ENCODE measurements around the gene ATP2A3.
A peak's percentile ranks its signal among the peaks of the same experiment; 100 is the strongest.

ATP2A3 gene

GRCh38 chr17:3906881-3907280, 57.4 kb downstream of the ATP2A3 start:
- DNase-seq = no peak

GRCh38 chr17:3905017-3905520, 59.2 kb downstream of the ATP2A3 start:
- no peak for DNase-seq

- no peak for DNase-seq
Observed at GRCh38 chr17:3904501-3904900, 59.7 kb downstream of the ATP2A3 start.

- no peak for DNase-seq
Observed at GRCh38 chr17:3903881-3904290, 60.4 kb downstream of the ATP2A3 start.

- DNase-seq = no peak
Observed at GRCh38 chr17:3903051-3903825, 61.0 kb downstream of the ATP2A3 start.

- no peak for DNase-seq
Observed at GRCh38 chr17:3900646-3901045, 63.6 kb downstream of the ATP2A3 start.

- no peak for DNase-seq
Observed at GRCh38 chr17:3897731-3898130, 66.5 kb downstream of the ATP2A3 start.

GRCh38 chr17:3896968-3897235, 67.3 kb downstream of the ATP2A3 start:
- no peak for DNase-seq

GRCh38 chr17:3896108-3896967, 67.9 kb downstream of the ATP2A3 start:
- no peak for DNase-seq

- DNase-seq = no peak
Observed at GRCh38 chr17:3895354-3895753, 68.9 kb downstream of the ATP2A3 start.

GRCh38 chr17:3894911-3895343, 69.3 kb downstream of the ATP2A3 start:
- DNase-seq = no peak

- DNase-seq = no peak
Observed at GRCh38 chr17:3894188-3894587, 70.0 kb downstream of the ATP2A3 start.

- DNase-seq = no peak
Observed at GRCh38 chr17:3893720-3894116, 70.5 kb downstream of the ATP2A3 start.

- peak; percentile 94 for DNase-seq
Observed at GRCh38 chr17:3893003-3893719, 71.1 kb downstream of the ATP2A3 start, which contains the start of gene CAMKK1. Gene CAMKK1 (minus strand): TSS chr17:3893053. CDS start chr17:3885687, 7,366 bp downstream.

- DNase-seq = peak; percentile 78
Observed at GRCh38 chr17:3892095-3892998, 71.9 kb downstream of the ATP2A3 start.

- DNase-seq = no peak
Observed at GRCh38 chr17:3891626-3892094, 72.6 kb downstream of the ATP2A3 start.

- DNase-seq = no peak
Observed at GRCh38 chr17:3890878-3891219, 73.4 kb downstream of the ATP2A3 start.

- DNase-seq = no peak
Observed at GRCh38 chr17:3890082-3890877, 74.0 kb downstream of the ATP2A3 start.

GRCh38 chr17:3889325-3890012, 74.8 kb downstream of the ATP2A3 start:
- no peak for DNase-seq

- DNase-seq = no peak
Observed at GRCh38 chr17:3888343-3889171, 75.7 kb downstream of the ATP2A3 start.

Data from NCI-H146 (cell line).